HL-60 (cell line): ENCODE results near the gene DKKL1.

Experiments
- DNase-seq, 2 experiments: peaks; one replicate each; pipeline ENCODE4 v3.0.0-alpha.2; 2010 to 2020; ENCODE audit warnings: low read depth in 1 of 2, low spot score in 1 of 2
- H3K27ac ChIP-seq: fragments of 250-450 bp; sonication (Bioruptor Pico); replicated peaks from 2 replicates; pipeline ENCODE4 v1.5.1; 2020; ENCODE audit warnings: mild to moderate bottlenecking, moderate library complexity
- H3K27me3 ChIP-seq: fragments of 250-450 bp; sonication (Bioruptor Pico); 2 replicates; pipeline ENCODE4 v1.5.1; 2021; ENCODE audit warnings: mild to moderate bottlenecking, moderate library complexity; ENCODE audit not compliant: insufficient read depth, poor library complexity, severe bottlenecking
- H3K4me3 ChIP-seq: replicated peaks from 2 replicates; pipeline ENCODE4 v1.5.1; 2011; ENCODE audit warnings: mild to moderate bottlenecking, control low read depth, low read length; ENCODE audit not compliant: insufficient read depth
- CTCF ChIP-seq: IDR thresholded peaks from one replicate; pipeline ENCODE4 v1.5.1; 2011; ENCODE audit warnings: low read length, control low read depth, inconsistent platforms; ENCODE audit not compliant: insufficient read depth
- GABPA ChIP-seq: IDR thresholded peaks from 2 replicates; pipeline ENCODE4 v1.6.1; 2012; ENCODE audit warnings: low read depth
- POLR2AphosphoS5 ChIP-seq: IDR thresholded peaks from 2 replicates; pipeline ENCODE4 v1.6.1; 2012; ENCODE audit warnings: low read depth
- REST ChIP-seq: IDR thresholded peaks from 2 replicates; pipeline ENCODE4 v1.6.1; 2012; ENCODE audit warnings: low read depth; ENCODE audit not compliant: insufficient replicate concordance
- SPI1 ChIP-seq: IDR thresholded peaks from 2 replicates; pipeline ENCODE4 v1.6.1; 2012; ENCODE audit warnings: low read depth, mild to moderate bottlenecking, borderline replicate concordance

DKKL1 gene

GRCh38 chr19:49344505-49345423 is 18.9 kb upstream of the DKKL1 start:
- Histone ChIP-seq H3K27ac (no peak overlapping the region), H3K4me3 (no peak overlapping the region), H3K27me3 (no peaks in the 10 kb centered on the region)
- no peak for DNase-seq
- TF ChIP-seq CTCF (no peak), SPI1 (no peak), POLR2AphosphoS5 (no peak)

GRCh38 chr19:49347191-49347590 is 16.5 kb upstream of the DKKL1 start:
- no peak overlapping the region for H3K27ac ChIP-seq
- H3K4me3 ChIP-seq, result no peak overlapping the region
- H3K27me3 ChIP-seq, result no peaks in the 10 kb centered on the region
- DNase-seq, result no peak
- TF ChIP-seq GABPA (no peak), REST (no peak), CTCF (no peak), SPI1 (no peak), POLR2AphosphoS5 (no peak)

- no peak for TF ChIP-seq SPI1
- TF ChIP-seq GABPA, result no peak
- no peak for TF ChIP-seq REST
- TF ChIP-seq POLR2AphosphoS5, result no peak
- TF ChIP-seq CTCF, result no peak
- H3K27ac ChIP-seq, result no peak overlapping the region
- H3K4me3 ChIP-seq, result no peak overlapping the region
- DNase-seq, result no peak
- no peaks in the 10 kb centered on the region for H3K27me3 ChIP-seq
Observed at GRCh38 chr19:49347835-49348234, 15.8 kb upstream of the DKKL1 start.
